GM12872 (cell line): ENCODE data around the gene ADGRL3.

ENCODE experiments used
- TF ChIP-seq, protein P1 (sequence below): IDR thresholded peaks from 3 replicates; pipeline ENCODE4 v1.5.1; 2011; ENCODE audit warnings: low read depth, mild to moderate bottlenecking, low read length, moderate library complexity; ENCODE audit not compliant: insufficient read depth

ADGRL3 gene

DNA sequence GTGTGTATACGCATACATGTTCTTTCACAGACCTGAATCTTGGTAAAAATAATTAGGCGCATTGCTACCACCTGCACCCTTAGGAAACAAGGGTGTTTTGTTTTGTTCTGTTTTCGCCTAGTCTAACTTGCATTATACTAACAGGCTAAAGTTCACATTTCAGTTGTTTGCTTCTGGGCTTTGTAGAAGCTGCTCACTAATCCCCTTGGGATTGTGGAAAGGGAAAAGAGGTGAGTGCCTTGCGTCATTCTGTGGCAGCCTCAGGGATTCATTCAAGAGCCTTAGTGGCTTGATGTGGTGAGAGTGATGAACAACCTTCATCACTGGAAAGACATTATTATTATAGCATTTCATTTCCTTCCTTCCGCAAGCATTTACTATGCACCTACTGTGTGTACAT, 331.1 kb downstream of the ADGRL3 start:
- TF ChIP-seq, protein P1, sequence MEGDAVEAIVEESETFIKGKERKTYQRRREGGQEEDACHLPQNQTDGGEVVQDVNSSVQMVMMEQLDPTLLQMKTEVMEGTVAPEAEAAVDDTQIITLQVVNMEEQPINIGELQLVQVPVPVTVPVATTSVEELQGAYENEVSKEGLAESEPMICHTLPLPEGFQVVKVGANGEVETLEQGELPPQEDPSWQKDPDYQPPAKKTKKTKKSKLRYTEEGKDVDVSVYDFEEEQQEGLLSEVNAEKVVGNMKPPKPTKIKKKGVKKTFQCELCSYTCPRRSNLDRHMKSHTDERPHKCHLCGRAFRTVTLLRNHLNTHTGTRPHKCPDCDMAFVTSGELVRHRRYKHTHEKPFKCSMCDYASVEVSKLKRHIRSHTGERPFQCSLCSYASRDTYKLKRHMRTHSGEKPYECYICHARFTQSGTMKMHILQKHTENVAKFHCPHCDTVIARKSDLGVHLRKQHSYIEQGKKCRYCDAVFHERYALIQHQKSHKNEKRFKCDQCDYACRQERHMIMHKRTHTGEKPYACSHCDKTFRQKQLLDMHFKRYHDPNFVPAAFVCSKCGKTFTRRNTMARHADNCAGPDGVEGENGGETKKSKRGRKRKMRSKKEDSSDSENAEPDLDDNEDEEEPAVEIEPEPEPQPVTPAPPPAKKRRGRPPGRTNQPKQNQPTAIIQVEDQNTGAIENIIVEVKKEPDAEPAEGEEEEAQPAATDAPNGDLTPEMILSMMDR: no peak

GRCh38 chr4:61532336-61533000, 332.3 kb downstream of the ADGRL3 start:
- TF ChIP-seq, protein P1: no peak

- TF ChIP-seq, protein P1: no peak
These were observed 333.0 kb downstream of the ADGRL3 start for GRCh38 chr4:61533140-61533539.

DNA sequence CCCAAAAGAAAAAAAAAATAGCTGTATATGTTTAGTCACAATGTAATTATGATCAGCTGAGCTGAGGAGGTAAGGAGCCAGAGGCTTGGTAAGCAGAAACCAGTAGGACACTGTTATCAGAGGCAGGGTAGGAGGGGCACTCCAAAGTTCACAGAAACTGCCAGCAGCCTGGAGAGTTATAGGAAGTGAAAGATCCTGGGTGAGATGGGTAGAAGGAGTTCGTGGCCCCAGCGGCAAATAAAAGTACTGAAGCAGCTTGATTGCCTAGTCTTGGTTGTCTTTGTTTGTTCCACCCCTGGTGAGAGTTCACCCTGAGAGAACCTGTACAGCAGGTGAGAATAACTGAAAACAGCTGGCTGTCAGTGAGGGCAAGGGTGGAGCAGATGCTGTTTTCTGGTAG, 340.8 kb downstream of the ADGRL3 start:
- TF ChIP-seq, protein P1: no peak

- TF ChIP-seq, protein P1: no peak
These were observed 341.3 kb downstream of the ADGRL3 start for GRCh38 chr4:61541459-61541858.

- TF ChIP-seq, protein P1: no peak
These were observed 343.9 kb downstream of the ADGRL3 start for GRCh38 chr4:61543976-61544375.

GRCh38 chr4:61545902-61546480, 345.9 kb downstream of the ADGRL3 start:
- TF ChIP-seq, protein P1: no peak
